Glomerular visceral epithelial cell (primary cell): Measurements from ENCODE around the gene S100PBP.

Experiments
- DNase-seq: peaks from one replicate; pipeline ENCODE4 v3.0.0-alpha.2; 2016; ENCODE audit errors: extremely low spot score

S100PBP gene

GRCh38 chr1:32886828-32887414 is 69.5 kb downstream of the S100PBP start:
- no peak for DNase-seq

GRCh38 chr1:32887623-32888022 is 70.2 kb downstream of the S100PBP start:
- DNase-seq = no peak

GRCh38 chr1:32888134-32888533 is 70.7 kb downstream of the S100PBP start:
- DNase-seq = no peak

GRCh38 chr1:32888677-32889420 is 71.4 kb downstream of the S100PBP start:
- no peak for DNase-seq

GRCh38 chr1:32889731-32890278 is 72.4 kb downstream of the S100PBP start:
- DNase-seq = no peak

- DNase-seq = no peak
Observed at GRCh38 chr1:32890516-32891240, 73.2 kb downstream of the S100PBP start.

- no peak for DNase-seq
Observed at GRCh38 chr1:32891241-32891570, 73.8 kb downstream of the S100PBP start.

GRCh38 chr1:32891630-32892029 is 74.2 kb downstream of the S100PBP start:
- DNase-seq = no peak

- DNase-seq = no peak
Observed at GRCh38 chr1:32892368-32893197, 75.1 kb downstream of the S100PBP start.

GRCh38 chr1:32893198-32894018 is 76.0 kb downstream of the S100PBP start:
- DNase-seq = no peak

- DNase-seq = no peak
Observed at GRCh38 chr1:32894019-32894600, 76.7 kb downstream of the S100PBP start.

- no peak for DNase-seq
Observed at GRCh38 chr1:32894681-32895080, 77.2 kb downstream of the S100PBP start.

- no peak for DNase-seq
Observed at GRCh38 chr1:32895325-32896215, 78.1 kb downstream of the S100PBP start.

- DNase-seq = no peak
Observed at GRCh38 chr1:32896451-32896850, 79.0 kb downstream of the S100PBP start.

- DNase-seq = no peak
Observed at GRCh38 chr1:32897082-32898049, 79.9 kb downstream of the S100PBP start.

- no peak for DNase-seq
Observed at GRCh38 chr1:32898056-32898455, 80.6 kb downstream of the S100PBP start.

- no peak for DNase-seq
Observed at GRCh38 chr1:32898958-32899357, 81.5 kb downstream of the S100PBP start.

GRCh38 chr1:32899586-32900296 is 82.3 kb downstream of the S100PBP start:
- DNase-seq = no peak
